HepG2 (cell line): ENCODE results near the gene CDK7. TPM values are rescaled to one million over a fixed set of nuclear protein-coding genes. Genes with fewer than 3 reads are reported as not detected.

Experiments used
- ATAC-seq: fragments of 200-7000 bp; cut with Tn5 transposase; 3 replicates; pipeline ENCODE4 v1.9.1; 2020; ENCODE audit warnings: mild to moderate bottlenecking, moderate library complexity
- BruUV-seq: library from RNA; stranded (reverse); fragments of 400-500 nt; replicated peaks from 2 replicates; lab custom pipeline; 2021; lab: Mats Ljungman, UMichigan
- CTCF ChIA-PET: fragments of 300-600 bp; formaldehyde crosslinking; extraction: SDS; loops from one replicate; lab custom pipeline; 2021; ENCODE audit warnings: low total read pairs, inconsistent platforms, low intra/inter-chr PET ratio; lab: Yijun Ruan, JAX
- POLR2A ChIA-PET: fragments of 350-600 bp; sonication (Branson Sonifier 250); formaldehyde crosslinking; loops from one replicate; lab custom pipeline; 2020; ENCODE audit warnings: antibody characterized with exemption, inconsistent platforms; lab: Yijun Ruan, JAX
- DNase-seq: peaks from one replicate; pipeline ENCODE4 v3.0.0-alpha.2; 2015; ENCODE audit warnings: low spot score
- FAIRE-seq: peaks from 3 replicates; lab custom pipeline; 2011; peaks lifted over from hg19 to GRCh38; lab: Jason Lieb, UNC
- H2AFZ ChIP-seq: one replicate; pipeline ENCODE4 v1.6.1; 2011; ENCODE audit warnings: low read length, inconsistent platforms
- H3K27ac ChIP-seq: fragments of 300-600 bp; 3 replicates; pipeline ENCODE4 v1.8.0; 2011; ENCODE audit warnings: mixed run types, mild to moderate bottlenecking, mixed read lengths, low read length, inconsistent platforms; ENCODE audit not compliant: insufficient read depth; ENCODE audit errors: extremely low read length
- H3K27me3 ChIP-seq, 2 experiments: fragments of 200-600 bp in 1 of 2; 2 replicates in 1 of 2; 3 replicates in 1 of 2; pipeline versions ENCODE4 v1.6.0 to v1.8.0; 2011; ENCODE audit warnings: low read length in 2 of 2, mild to moderate bottlenecking in 2 of 2, moderate library complexity in 2 of 2, inconsistent platforms in 1 of 2; ENCODE audit not compliant: insufficient read depth in 2 of 2, control insufficient read depth in 1 of 2
- H3K36me3 ChIP-seq, 2 experiments: fragments of 200-600 bp in 1 of 2; replicated peaks in 1 of 2; 2 replicates in 1 of 2; 3 replicates in 1 of 2; pipeline versions ENCODE4 v1.5.1 to v1.8.0; 2011; ENCODE audit warnings: low read length in 2 of 2, inconsistent platforms in 1 of 2; ENCODE audit not compliant: insufficient read depth in 2 of 2, control insufficient read depth in 1 of 2
- H3K4me1 ChIP-seq: 2 replicates; pipeline ENCODE4 v1.5.1; 2012; ENCODE audit warnings: low read length, inconsistent platforms; ENCODE audit not compliant: insufficient read depth
- H3K4me2 ChIP-seq: 2 replicates; pipeline ENCODE4 v1.6.0; 2011; ENCODE audit warnings: low read depth, low read length, inconsistent platforms
- H3K4me3 ChIP-seq, 3 experiments: fragments of 200-600 bp in 1 of 3; sonication (generic), shearing (Covaris generic) in 1 of 3; replicated peaks in 1 of 3; 2 replicates each; pipeline ENCODE4 v1.5.1; 2011 to 2016; ENCODE audit warnings: low read length in 3 of 3, inconsistent platforms in 2 of 3, low read depth in 2 of 3, mild to moderate bottlenecking in 2 of 3, control low read depth in 1 of 3, mixed read lengths in 1 of 3; ENCODE audit not compliant: insufficient read depth in 1 of 3
- H3K79me2 ChIP-seq: one replicate; pipeline ENCODE4 v1.6.1; 2011; ENCODE audit warnings: low read length, inconsistent platforms; ENCODE audit not compliant: insufficient read depth
- H3K9ac ChIP-seq: 2 replicates; pipeline ENCODE4 v1.6.0; 2011; ENCODE audit warnings: mild to moderate bottlenecking, low read depth, low read length, inconsistent platforms; ENCODE audit not compliant: insufficient read depth
- H3K9me3 ChIP-seq: 2 replicates; pipeline ENCODE4 v1.5.1; 2012; ENCODE audit warnings: mild to moderate bottlenecking, low read length
- H4K20me1 ChIP-seq: 2 replicates; pipeline ENCODE4 v1.6.0; 2011; ENCODE audit warnings: inconsistent platforms, mild to moderate bottlenecking, low read length, moderate library complexity; ENCODE audit not compliant: insufficient read depth
- CBX5 ChIP-seq: sonication (generic); formaldehyde crosslinking; IDR thresholded peaks from 2 replicates; pipeline ENCODE4 v1.4.0; 2020; ENCODE audit warnings: missing genetic modification reagents, borderline replicate concordance
- CREM ChIP-seq, 2 experiments: sonication (generic) in 1 of 2; formaldehyde crosslinking in 1 of 2; IDR thresholded peaks; 2 replicates each; pipeline versions ENCODE4 v1.4.0 to v1.6.1; 2016 to 2020; ENCODE audit warnings: antibody characterized with exemption in 1 of 2, mild to moderate bottlenecking in 1 of 2, missing genetic modification reagents in 1 of 2
- ELF1 ChIP-seq: sonication (generic); formaldehyde crosslinking; IDR thresholded peaks from 2 replicates; pipeline ENCODE4 v1.4.0; 2020; ENCODE audit warnings: missing genetic modification reagents
- MAFF ChIP-seq: IDR thresholded peaks from 2 replicates; pipeline ENCODE4 v1.6.1; 2011; ENCODE audit warnings: low read depth, low read length, improper control_type of control experiment
- RAD21 ChIP-seq: fragments of 450-650 bp; formaldehyde crosslinking; IDR thresholded peaks from 2 replicates; pipeline ENCODE4 v1.5.0; 2020; ENCODE audit warnings: mild to moderate bottlenecking
- SCMH1 ChIP-seq: sonication (generic); formaldehyde crosslinking; IDR thresholded peaks from 2 replicates; pipeline ENCODE4 v1.9.0; 2021; ENCODE audit warnings: missing genetic modification reagents, mild to moderate bottlenecking, borderline replicate concordance
- SNAPC2 ChIP-seq: sonication (generic); formaldehyde crosslinking; IDR thresholded peaks from 2 replicates; pipeline ENCODE4 v1.8.1; 2022; ENCODE audit warnings: mild to moderate bottlenecking, missing genetic modification reagents
- SRSF1 ChIP-seq: fragments of 200-400 bp; formaldehyde crosslinking; optimal IDR thresholded peaks from 2 replicates; pipeline ENCODE3; 2017; ENCODE audit warnings: mild to moderate bottlenecking, low read depth, low read length, moderate library complexity
- TMF1 ChIP-seq: sonication (generic); formaldehyde crosslinking; IDR thresholded peaks from 2 replicates; pipeline ENCODE4 v1.8.1; 2022; ENCODE audit warnings: low read depth, missing genetic modification reagents
- TSC22D2 ChIP-seq: sonication (generic); formaldehyde crosslinking; IDR thresholded peaks from 2 replicates; pipeline ENCODE4 v1.5.1; 2020; ENCODE audit warnings: missing genetic modification reagents, mild to moderate bottlenecking, borderline replicate concordance
- ZNF326 ChIP-seq: sonication (generic); formaldehyde crosslinking; IDR thresholded peaks from 2 replicates; pipeline ENCODE4 v1.4.0; 2020; ENCODE audit warnings: missing genetic modification reagents, borderline replicate concordance
- ZNF331 ChIP-seq: sonication (generic); formaldehyde crosslinking; IDR thresholded peaks from 2 replicates; pipeline ENCODE4 v1.4.0; 2020; ENCODE audit warnings: missing genetic modification reagents
- ZNF607 ChIP-seq: sonication (generic); formaldehyde crosslinking; IDR thresholded peaks from 2 replicates; pipeline ENCODE4 v1.5.1; 2020; ENCODE audit warnings: missing genetic modification reagents, mild to moderate bottlenecking, borderline replicate concordance
- WGBS: methylation state at CpG from one replicate; pipeline ENCODE4 v1.1.6; 2017; ENCODE audit warnings: low lambda C conversion rate; 5-methylcytosine and 5-hydroxymethylcytosine counted together
- in situ Hi-C: cut with HindIII; loops from 2 replicates; pipeline ENCODE4 v1.10.0; 2017; ENCODE audit warnings: low pct_unique_long_range_greater_than_20kb; ENCODE audit not compliant: extremely low pct_ligation_motif_present
- intact Hi-C: fragments of 100-400 bp; cut with micrococcal nuclease; formaldehyde crosslinking; loops from one replicate; pipeline ENCODE4 v1.10.0; 2022; ENCODE audit not compliant: unreplicated experiment
- polyA plus RNA-seq, 8 experiments: library from polyadenylated mRNA; depleted of rRNA in 3 of 8; stranded (reverse) in 7 of 8; unstranded in 1 of 8; fragments of >200 nt; fragmentation: Illumina TruSeq in 4 of 8; extraction: Trizol in 4 of 8; gene quantifications; 2 replicates each; pipeline versions ENCODE4 v1.2.1 to v1.2.3, GENCODE V29; 2011 to 2016; ENCODE audit warnings: low read depth in 4 of 8, missing spikeins in 1 of 8, mixed read lengths in 1 of 8; ENCODE audit not compliant: insufficient read depth in 1 of 8
- total RNA-seq, 5 experiments: library from RNA; depleted of rRNA; stranded (reverse); fragments of >200 nt; fragmentation: Illumina TruSeq; extraction: Trizol; gene quantifications; 2 replicates each; pipeline ENCODE4 v1.2.3, GENCODE V29; 2016; ENCODE audit warnings: low read depth in 1 of 5
- TF ChIP-seq, protein P1 (sequence below): sonication (generic); formaldehyde crosslinking; IDR thresholded peaks from 2 replicates; pipeline ENCODE4 v1.5.1; 2020; ENCODE audit warnings: mild to moderate bottlenecking, missing genetic modification reagents, moderate library complexity
- TF ChIP-seq, protein P2 (sequence below): sonication (generic); formaldehyde crosslinking; conservative IDR thresholded peaks from 2 replicates; pipeline ENCODE4 v1.5.0; 2020; ENCODE audit warnings: missing genetic modification reagents
- TF ChIP-seq, protein P3 (sequence below): sonication (generic); formaldehyde crosslinking; IDR thresholded peaks from 2 replicates; pipeline ENCODE4 v1.9.0; 2022; ENCODE audit warnings: missing genetic modification reagents, mild to moderate bottlenecking, borderline replicate concordance

Gene CDK7
- total and polyA plus RNA-seq, 2 of the 13 experiments (the other 11 are each of a cell fraction or from before 2014, with no cell fraction given), result 41.2 to 54.9 TPM

DNA sequence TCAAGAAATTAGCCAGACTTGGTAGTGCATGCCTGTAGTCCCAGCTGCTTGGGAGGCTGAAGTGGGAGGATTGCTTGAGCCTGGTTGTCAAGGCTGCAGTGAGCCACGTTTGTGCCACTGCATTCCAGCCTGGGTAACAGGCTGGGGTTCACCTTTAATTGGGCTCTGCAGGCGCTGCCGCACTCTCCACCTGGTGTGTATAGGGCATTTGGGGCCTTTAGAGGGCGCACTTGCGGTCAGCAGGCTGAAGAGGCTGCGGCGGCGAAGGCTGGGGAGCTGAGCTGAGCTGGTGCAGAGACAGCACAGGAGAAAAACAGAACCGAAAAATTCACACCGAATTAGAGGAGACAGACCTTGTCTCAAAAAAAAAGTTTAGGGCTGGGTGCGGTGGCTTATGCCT lies 31.2 kb downstream of the CDK7 start:
- Histone ChIP-seq H2AFZ (no peak overlapping the region), H3K27ac (no peak overlapping the region), H4K20me1 (no peaks in the 10 kb centered on the region), H3K9ac (no peak overlapping the region), H3K4me3 (no peak overlapping the region), H3K4me1 (no peaks in the 10 kb centered on the region), H3K27me3 (no peaks in the 10 kb centered on the region; a peak in 1 of 5 replicates), H3K36me3 (peaks cover 8 to 52% of the 10 kb centered on the region in 2 experiments), H3K9me3 (no peaks in the 10 kb centered on the region), H3K4me2 (no peak overlapping the region), H3K79me2 (no peaks in the 10 kb centered on the region)
- DNase-seq (peak; percentile 15), ATAC-seq (peak; percentile 95), FAIRE-seq (no peak)
- CTCF ChIA-PET, result interaction anchor here (1.4 kb wide), 1 partner anchor 70 kb away, joined by 4 read pairs; no protein-coding TSS in a partner anchor
- in situ Hi-C loops, result no loop called here
- intact Hi-C loops, result loop anchor here (1.0 kb wide), 1 partner anchor 69 kb away; no protein-coding TSS in a partner anchor
- no TSS peak for BruUV-seq
- WGBS, result 91% methylated on average over 11 of the region's 11 CpGs
- POLR2A ChIA-PET, result no interaction called here
- TF ChIP-seq CREM (IDR thresholded peaks at IDR 0.05) (no peak), CREM (CRISPR knock-in tag; IDR thresholded peaks at IDR 0.05) (no peak), RAD21 (peak; percentile 22; the same call in 1 of the 2 replicates), SRSF1 (no peak), ZNF607 (CRISPR knock-in tag) (no peak), SNAPC2 (CRISPR knock-in tag) (no peak), ZNF326 (CRISPR knock-in tag) (no peak), TSC22D2 (CRISPR knock-in tag) (no peak), TMF1 (CRISPR knock-in tag) (no peak), CBX5 (CRISPR knock-in tag) (no peak), MAFF (no peak), ELF1 (CRISPR knock-in tag) (no peak), ZNF331 (CRISPR knock-in tag) (peak; percentile 33; the same call in 1 of the 2 replicates), SCMH1 (CRISPR knock-in tag) (no peak)
- TF ChIP-seq, protein P1, sequence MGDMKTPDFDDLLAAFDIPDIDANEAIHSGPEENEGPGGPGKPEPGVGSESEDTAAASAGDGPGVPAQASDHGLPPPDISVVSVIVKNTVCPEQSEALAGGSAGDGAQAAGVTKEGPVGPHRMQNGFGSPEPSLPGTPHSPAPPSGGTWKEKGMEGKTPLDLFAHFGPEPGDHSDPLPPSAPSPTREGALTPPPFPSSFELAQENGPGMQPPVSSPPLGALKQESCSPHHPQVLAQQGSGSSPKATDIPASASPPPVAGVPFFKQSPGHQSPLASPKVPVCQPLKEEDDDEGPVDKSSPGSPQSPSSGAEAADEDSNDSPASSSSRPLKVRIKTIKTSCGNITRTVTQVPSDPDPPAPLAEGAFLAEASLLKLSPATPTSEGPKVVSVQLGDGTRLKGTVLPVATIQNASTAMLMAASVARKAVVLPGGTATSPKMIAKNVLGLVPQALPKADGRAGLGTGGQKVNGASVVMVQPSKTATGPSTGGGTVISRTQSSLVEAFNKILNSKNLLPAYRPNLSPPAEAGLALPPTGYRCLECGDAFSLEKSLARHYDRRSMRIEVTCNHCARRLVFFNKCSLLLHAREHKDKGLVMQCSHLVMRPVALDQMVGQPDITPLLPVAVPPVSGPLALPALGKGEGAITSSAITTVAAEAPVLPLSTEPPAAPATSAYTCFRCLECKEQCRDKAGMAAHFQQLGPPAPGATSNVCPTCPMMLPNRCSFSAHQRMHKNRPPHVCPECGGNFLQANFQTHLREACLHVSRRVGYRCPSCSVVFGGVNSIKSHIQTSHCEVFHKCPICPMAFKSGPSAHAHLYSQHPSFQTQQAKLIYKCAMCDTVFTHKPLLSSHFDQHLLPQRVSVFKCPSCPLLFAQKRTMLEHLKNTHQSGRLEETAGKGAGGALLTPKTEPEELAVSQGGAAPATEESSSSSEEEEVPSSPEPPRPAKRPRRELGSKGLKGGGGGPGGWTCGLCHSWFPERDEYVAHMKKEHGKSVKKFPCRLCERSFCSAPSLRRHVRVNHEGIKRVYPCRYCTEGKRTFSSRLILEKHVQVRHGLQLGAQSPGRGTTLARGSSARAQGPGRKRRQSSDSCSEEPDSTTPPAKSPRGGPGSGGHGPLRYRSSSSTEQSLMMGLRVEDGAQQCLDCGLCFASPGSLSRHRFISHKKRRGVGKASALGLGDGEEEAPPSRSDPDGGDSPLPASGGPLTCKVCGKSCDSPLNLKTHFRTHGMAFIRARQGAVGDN, result peak; percentile 29
- TF ChIP-seq, protein P2, sequence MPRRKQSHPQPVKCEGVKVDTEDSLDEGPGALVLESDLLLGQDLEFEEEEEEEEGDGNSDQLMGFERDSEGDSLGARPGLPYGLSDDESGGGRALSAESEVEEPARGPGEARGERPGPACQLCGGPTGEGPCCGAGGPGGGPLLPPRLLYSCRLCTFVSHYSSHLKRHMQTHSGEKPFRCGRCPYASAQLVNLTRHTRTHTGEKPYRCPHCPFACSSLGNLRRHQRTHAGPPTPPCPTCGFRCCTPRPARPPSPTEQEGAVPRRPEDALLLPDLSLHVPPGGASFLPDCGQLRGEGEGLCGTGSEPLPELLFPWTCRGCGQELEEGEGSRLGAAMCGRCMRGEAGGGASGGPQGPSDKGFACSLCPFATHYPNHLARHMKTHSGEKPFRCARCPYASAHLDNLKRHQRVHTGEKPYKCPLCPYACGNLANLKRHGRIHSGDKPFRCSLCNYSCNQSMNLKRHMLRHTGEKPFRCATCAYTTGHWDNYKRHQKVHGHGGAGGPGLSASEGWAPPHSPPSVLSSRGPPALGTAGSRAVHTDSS (CRISPR knock-in tag), result no peak
- TF ChIP-seq, protein P3, sequence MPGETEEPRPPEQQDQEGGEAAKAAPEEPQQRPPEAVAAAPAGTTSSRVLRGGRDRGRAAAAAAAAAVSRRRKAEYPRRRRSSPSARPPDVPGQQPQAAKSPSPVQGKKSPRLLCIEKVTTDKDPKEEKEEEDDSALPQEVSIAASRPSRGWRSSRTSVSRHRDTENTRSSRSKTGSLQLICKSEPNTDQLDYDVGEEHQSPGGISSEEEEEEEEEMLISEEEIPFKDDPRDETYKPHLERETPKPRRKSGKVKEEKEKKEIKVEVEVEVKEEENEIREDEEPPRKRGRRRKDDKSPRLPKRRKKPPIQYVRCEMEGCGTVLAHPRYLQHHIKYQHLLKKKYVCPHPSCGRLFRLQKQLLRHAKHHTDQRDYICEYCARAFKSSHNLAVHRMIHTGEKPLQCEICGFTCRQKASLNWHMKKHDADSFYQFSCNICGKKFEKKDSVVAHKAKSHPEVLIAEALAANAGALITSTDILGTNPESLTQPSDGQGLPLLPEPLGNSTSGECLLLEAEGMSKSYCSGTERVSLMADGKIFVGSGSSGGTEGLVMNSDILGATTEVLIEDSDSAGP, result peak; percentile 18; the same call in 1 of the 2 replicates
